ENCODE data around the gene IL10.

The IL10 gene

DNA sequence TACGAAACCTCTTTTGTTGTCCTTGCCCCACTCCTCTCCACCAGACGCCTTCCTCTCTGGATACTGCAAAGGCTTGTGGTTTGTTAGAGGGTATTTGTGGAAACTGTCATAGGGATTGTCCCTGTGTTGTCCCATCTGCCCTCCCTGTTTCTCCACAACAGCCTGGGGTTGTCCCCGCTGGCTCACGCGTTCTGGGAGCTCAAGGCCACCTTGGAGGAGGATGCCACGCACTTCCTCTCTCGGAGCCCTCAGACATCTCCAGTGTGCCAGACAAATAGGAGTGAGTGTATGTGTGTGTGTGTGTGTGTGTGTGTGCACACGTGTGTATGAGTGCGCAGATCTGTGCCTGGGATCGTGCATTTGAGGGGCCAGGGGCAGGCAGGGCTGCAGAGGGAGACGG, 39.3 kb downstream of the IL10 start:
- DNase-seq, result no peak

DNA sequence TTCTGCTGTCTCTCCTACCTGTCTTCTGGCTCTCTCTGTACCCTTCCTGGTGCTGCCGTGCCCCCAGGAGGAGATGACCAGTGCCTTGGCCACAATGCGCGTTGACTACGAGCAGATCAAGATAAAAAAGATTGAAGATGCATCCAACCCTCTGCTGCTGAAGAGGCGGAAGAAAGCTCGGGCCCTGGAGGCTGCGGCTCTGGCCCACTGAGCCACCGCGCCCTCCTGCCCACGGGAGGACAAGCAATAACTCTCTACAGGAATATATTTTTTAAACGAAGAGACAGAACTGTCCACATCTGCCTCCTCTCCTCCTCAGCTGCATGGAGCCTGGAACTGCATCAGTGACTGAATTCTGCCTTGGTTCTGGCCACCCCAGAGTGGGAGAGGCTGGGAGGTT, 39.8 kb downstream of the IL10 start:
- DNase-seq, result no peak

GRCh38 chr1:206729507-206729906, 42.8 kb downstream of the IL10 start:
- no peak for DNase-seq

DNA sequence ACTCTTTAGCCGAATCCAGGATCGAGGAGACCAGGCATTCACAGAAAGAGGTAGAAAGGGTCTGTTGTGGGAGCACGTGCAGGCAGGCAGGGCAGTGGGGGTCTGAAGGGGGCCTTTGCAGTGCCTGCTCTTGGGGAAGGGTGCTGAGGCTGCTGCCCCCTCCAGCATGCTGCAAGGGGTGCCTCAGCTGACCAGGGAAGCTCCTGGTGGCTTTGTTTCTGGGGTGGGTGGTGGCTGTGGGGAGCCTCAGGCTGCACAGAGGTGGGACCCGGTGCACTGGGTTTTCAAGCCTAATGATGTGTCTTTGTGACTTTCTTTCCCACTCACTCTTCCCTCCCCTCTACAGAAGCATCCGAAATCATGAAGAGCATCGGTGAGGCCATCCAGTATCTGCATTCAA, 43.2 kb downstream of the IL10 start:
- no peak for DNase-seq

DNA sequence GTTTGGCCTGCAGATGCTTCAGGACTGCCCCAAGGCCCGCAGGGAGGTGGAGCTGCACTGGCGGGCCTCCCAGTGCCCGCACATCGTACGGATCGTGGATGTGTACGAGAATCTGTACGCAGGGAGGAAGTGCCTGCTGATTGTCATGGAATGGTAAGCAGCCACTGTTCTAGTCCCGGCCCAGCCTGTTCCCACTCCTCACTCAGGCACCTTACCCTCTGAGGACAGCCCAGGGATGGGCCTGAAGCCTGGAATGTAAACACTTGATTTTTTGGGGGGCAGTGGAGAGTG, 43.7 kb downstream of the IL10 start:
- no peak for DNase-seq

DNA sequence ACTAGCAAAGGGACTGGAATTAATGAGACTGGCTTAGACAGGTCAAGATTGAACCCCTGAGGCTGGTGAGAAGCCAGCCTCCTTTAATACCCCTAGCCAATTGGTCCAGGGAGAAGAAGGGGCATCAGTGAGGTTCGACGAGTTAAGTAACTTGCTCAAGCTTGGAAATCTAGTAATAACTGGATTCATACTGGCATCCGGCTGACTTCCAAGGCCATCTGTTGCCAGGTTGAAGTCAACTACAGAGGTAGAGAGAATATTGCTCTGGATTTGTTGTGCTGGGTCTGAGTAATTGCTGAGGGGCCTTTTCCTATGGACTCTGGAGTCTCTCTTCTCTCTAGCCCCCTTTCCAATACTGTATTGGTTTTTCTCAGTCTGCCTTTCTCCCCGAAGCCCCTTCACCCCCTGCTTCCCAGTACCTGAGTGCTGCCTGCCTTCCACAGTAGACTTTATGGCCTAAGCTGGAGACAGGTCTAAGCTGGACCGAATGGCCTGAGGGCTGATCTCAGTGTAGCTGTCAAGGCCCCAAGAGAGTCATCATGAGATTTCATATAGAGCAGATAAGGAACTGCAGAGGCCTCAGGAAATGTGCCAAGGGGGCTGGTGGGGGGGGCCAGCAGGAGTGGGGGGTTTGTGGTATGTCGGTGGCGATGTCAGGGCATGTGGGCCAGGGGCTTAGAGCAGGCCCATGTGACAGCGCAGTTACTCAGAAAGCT, 44.2 kb downstream of the IL10 start:
- DNase-seq, result no peak

- DNase-seq, result no peak
These were observed 47.0 kb downstream of the IL10 start for GRCh38 chr1:206725109-206725963.

GRCh38 chr1:206723805-206724472, 48.4 kb downstream of the IL10 start:
- DNase-seq, result no peak

DNA sequence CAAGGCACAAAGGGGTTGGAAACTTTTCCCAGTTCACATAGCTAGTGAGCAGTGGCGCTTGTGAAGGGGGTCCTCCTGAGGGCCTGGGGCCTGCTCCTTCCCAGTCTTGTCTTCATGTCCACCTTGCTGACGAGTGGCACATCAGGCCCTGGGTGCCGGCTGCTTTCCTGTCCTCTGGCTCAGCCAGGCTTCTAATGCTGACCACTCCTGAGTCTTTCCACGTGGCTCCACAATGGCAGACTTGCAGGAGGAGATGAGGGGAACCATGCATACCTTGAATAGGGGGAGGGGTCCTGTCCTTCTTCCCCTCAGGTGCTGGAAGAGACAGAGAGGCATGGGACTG, 48.9 kb downstream of the IL10 start:
- no peak for DNase-seq

- DNase-seq, result no peak
These were observed 49.4 kb downstream of the IL10 start for GRCh38 chr1:206722751-206723461.

GRCh38 chr1:206721454-206721853, 50.8 kb downstream of the IL10 start:
- no peak for DNase-seq

DNA sequence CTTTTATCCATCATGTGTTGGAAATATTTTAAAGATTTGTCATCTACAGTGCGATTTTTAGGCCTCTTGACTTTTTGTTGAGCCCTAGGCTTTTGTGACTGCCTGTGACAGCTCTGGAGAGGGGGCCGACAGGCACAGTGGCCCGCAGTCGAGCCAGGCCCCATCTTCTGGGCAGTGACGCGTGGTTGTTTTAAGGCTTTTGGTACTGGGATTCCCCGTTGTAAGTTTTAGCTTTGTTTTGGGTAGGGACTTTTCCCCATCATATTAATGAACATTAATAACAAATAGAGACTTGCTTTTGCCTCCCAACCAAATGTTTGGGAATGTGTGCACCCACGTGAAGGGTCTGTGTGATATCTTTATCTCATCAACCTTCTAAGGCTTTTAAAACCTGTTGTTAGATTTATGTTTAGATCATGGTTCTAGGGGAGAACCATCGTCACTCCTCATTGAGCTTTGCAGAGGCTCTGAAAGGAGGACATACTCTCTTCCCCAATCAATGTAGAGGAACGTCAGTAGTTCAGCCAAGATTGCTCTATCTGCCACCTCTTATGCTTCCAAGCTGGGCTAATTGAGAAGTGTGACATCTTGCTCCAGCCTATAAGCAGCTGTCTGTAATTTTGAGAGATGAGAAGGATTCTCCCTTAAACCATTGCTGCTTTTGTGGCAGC, 53.0 kb downstream of the IL10 start:
- DNase-seq, result no peak

- DNase-seq, result no peak
These were observed 54.7 kb downstream of the IL10 start for GRCh38 chr1:206717674-206717989.

All from right hindlimb (tissue), 1 donor.